Mesothelial cell of epicardium (in vitro differentiated cells): ENCODE data around the gene INO80D. TPM values are rescaled to one million over a fixed set of nuclear protein-coding genes. Genes with fewer than 3 reads are reported as not detected.

Experiments used
- DNase-seq, 2 experiments: peaks; one replicate each; pipeline ENCODE4 v3.0.0; 2021; ENCODE audit warnings: low spot score in 2 of 2; ENCODE audit not compliant: unreplicated experiment in 2 of 2
- H3K27ac Mint-ChIP-seq: 2 replicates; pipeline ENCODE4 v1.8.0; 2021; ENCODE audit warnings: mixed read lengths
- H3K27me3 Mint-ChIP-seq: 2 replicates; pipeline ENCODE4 v1.8.0; 2021; ENCODE audit warnings: low read depth, mixed read lengths
- H3K36me3 Mint-ChIP-seq: 2 replicates; pipeline ENCODE4 v1.8.0; 2021; ENCODE audit warnings: mixed read lengths
- H3K4me1 Mint-ChIP-seq: 2 replicates; pipeline ENCODE4 v1.8.0; 2021; ENCODE audit warnings: mixed read lengths
- H3K4me3 Mint-ChIP-seq: 2 replicates; pipeline ENCODE4 v1.8.0; 2021; ENCODE audit warnings: mild to moderate bottlenecking, moderate library complexity, mixed read lengths
- H3K9me3 Mint-ChIP-seq: 2 replicates; pipeline ENCODE4 v1.8.0; 2021; ENCODE audit warnings: mixed read lengths
- total RNA-seq: library from RNA; stranded (reverse); gene quantifications from 3 replicates; pipeline ENCODE4 v1.2.1, GENCODE V29; 2021
- TF ChIP-seq, protein P1 (sequence below): fragments of 200-600 bp; sonication (generic); IDR thresholded peaks from one replicate; pipeline ENCODE4 v1.5.0; 2021; ENCODE audit warnings: antibody characterized with exemption; ENCODE audit not compliant: unreplicated experiment

INO80D gene
- total RNA-seq, 1 donor from 2014 or later, result 21.7 TPM

DNA sequence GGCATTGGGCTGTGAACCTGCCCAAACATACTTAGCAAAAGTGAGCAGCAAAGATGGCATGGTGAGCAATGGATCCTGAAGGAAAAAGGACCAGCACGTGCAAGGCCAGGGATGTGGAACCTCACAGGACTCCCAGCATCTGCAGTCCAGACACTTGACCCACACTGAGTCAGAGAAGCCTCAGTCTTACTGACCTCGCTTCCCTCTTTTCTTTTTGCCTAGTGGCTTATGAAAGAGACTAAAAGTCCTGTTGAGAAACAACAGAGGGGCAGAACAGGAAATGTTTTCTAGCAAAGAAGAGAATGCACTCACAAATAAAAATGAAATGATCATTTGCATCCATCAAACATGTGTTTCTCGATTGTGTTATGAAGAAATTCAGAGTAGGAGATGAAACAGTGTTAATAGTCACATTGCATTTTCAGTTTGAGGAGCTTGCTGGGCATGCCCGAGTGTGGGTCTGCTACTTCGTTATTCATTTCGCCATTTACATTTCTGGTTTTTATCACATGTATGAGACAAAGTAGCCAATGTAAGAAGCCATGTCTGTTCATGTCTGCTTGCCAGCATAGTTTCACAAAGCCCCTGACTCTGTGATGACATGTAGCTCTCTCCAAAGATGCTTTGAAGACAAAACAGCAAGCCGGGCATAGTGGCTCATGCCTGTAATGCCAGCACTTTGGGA, 118.4 kb downstream of the INO80D start:
- Mint-ChIP-seq H3K9me3 (no peaks in the 10 kb centered on the region), H3K27me3 (peaks cover 10% of the 10 kb centered on the region), H3K36me3 (no peaks in the 10 kb centered on the region), H3K4me3 (no peak overlapping the region), H3K4me1 (peaks cover 5% of the 10 kb centered on the region), H3K27ac (no peak overlapping the region)
- TF ChIP-seq, protein P1, sequence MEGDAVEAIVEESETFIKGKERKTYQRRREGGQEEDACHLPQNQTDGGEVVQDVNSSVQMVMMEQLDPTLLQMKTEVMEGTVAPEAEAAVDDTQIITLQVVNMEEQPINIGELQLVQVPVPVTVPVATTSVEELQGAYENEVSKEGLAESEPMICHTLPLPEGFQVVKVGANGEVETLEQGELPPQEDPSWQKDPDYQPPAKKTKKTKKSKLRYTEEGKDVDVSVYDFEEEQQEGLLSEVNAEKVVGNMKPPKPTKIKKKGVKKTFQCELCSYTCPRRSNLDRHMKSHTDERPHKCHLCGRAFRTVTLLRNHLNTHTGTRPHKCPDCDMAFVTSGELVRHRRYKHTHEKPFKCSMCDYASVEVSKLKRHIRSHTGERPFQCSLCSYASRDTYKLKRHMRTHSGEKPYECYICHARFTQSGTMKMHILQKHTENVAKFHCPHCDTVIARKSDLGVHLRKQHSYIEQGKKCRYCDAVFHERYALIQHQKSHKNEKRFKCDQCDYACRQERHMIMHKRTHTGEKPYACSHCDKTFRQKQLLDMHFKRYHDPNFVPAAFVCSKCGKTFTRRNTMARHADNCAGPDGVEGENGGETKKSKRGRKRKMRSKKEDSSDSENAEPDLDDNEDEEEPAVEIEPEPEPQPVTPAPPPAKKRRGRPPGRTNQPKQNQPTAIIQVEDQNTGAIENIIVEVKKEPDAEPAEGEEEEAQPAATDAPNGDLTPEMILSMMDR, result no peak
- DNase-seq, result no peak

DNA sequence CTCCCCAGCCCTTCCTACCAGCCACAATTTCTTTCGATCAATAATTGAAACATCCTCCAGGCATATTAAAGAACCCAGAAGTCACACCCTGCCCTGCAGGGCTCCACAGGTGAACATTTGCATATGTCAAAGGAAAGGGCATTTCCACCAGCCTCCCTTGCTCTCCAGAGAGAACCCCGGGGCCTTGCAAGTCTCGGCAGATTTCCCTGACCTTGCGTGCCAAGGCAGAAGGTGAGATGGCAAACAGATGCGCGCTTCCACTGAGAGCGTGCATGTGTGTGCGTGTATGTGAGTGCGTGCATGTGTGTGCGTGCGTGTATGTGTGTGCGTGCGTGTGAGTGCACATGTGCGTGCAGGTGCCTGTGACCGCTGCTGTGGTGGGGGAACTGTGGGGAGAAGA, 120.3 kb downstream of the INO80D start:
- DNase-seq, result no peak
- H3K4me3 Mint-ChIP-seq, result no peak overlapping the region
- no peaks in the 10 kb centered on the region for H3K9me3 Mint-ChIP-seq
- no peak overlapping the region for H3K27ac Mint-ChIP-seq
- TF ChIP-seq, protein P1, result no peak
- H3K36me3 Mint-ChIP-seq, result no peaks in the 10 kb centered on the region
- H3K4me1 Mint-ChIP-seq, result no peaks in the 10 kb centered on the region
- H3K27me3 Mint-ChIP-seq, result peaks cover 8% of the 10 kb centered on the region

DNA sequence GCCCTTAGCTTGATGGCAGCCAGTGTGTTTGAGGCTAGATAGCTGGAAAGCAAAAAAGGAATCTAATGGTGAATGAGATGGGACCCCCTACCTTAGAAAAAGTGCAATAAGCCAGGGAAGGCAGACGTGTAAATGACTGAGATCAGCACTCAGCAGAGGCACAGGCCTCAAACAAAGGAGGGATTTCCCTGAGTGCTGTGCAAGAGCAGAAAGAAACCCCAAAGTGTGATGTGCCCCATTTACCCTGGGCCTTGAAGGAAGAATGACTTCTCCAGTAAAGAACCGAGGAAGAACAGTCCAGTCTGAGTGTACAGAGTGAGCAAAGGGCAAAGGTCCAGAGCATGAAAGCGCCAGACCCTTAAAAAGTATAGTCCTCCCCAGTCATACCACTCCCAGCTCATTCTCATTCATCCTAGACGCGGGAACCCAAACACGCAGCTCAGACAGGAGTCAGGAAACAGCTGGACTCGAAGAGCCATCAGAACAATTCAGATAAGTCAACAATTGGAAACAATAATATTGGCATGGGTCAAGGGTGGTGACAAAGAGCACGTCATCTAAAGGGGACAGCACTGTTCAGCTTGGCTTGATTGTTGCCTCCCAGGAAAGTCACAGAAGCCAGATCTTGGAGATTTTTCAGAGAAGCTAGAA, 121.7 kb downstream of the INO80D start:
- no peak overlapping the region for H3K4me3 Mint-ChIP-seq
- peaks cover 3% of the 10 kb centered on the region for H3K27me3 Mint-ChIP-seq
- DNase-seq, result no peak
- no peaks in the 10 kb centered on the region for H3K4me1 Mint-ChIP-seq
- H3K27ac Mint-ChIP-seq, result no peak overlapping the region
- H3K9me3 Mint-ChIP-seq, result no peaks in the 10 kb centered on the region
- TF ChIP-seq, protein P1, result no peak
- no peaks in the 10 kb centered on the region for H3K36me3 Mint-ChIP-seq

DNA sequence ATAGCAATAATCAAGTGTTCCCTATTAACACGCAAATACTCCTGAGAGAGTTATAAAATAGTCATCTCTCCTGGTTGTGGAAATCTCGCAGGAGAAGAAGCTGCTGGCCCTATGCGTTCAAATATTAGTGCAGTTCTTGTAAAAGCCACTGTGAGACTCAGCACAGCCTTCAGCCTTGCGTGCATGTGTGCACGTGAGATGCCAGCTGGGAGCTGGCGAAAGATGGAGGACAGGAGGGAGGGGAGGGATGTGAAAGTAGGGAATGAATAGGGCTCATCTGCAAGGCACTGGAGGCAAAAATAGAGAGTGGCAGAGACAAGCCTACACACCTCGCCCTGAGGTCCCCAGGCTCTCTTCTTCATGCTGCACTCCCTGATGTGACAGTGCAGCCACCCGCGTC, 126.5 kb downstream of the INO80D start:
- no peak for DNase-seq
- no peak overlapping the region for H3K27ac Mint-ChIP-seq
- H3K4me1 Mint-ChIP-seq, result no peaks in the 10 kb centered on the region
- H3K9me3 Mint-ChIP-seq, result no peaks in the 10 kb centered on the region
- TF ChIP-seq, protein P1, result no peak
- no peak overlapping the region for H3K4me3 Mint-ChIP-seq
- no peaks in the 10 kb centered on the region for H3K27me3 Mint-ChIP-seq
- no peaks in the 10 kb centered on the region for H3K36me3 Mint-ChIP-seq

DNA sequence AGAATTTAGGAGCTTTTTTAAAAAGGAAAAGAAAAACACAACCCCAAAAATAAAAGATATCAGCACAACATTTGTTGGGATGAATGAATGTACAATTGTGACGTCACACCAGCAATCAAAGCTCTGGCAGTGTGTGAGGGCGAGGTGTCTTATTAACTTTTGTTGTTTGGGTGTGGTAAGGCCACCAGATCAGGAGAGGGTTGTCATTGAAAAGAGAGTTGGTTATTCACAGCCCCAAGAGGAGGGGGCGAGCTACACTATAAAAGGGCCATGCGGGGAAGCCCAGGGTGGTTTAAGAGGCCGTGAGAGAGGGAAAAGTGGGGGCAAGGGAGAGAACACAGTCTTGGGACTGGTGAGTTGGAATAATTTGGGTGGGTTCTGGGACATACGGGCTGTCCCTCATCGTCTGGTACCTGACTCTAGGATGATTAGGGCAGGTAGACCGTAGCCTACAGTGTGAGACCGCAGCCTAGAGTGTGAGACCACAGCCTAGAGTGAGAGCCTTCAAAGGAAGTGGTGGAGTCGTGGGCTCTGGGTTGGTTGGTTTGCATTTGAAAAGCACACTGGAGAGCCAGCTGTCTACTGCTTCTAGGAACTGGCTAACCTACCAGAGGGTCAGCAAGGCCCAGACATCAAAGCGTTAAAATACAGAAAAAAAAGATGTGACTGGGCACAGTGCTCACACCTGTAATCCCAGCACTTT, 128.4 kb downstream of the INO80D start:
- no peak for DNase-seq
- no peaks in the 10 kb centered on the region for H3K4me1 Mint-ChIP-seq
- H3K27ac Mint-ChIP-seq, result no peak overlapping the region

More for the DNA sequence above, 128.4 kb downstream of the INO80D start:
- Mint-ChIP-seq H3K9me3 (peaks cover 4% of the 10 kb centered on the region), H3K27me3 (no peaks in the 10 kb centered on the region), H3K4me3 (no peak overlapping the region), H3K36me3 (no peaks in the 10 kb centered on the region)
- TF ChIP-seq, protein P1, result no peak
